Fibroblast of lung (primary cell): Measurements from ENCODE around the gene MAP7D2.

Experiments
- EZH2 ChIP-seq: IDR thresholded peaks from 2 replicates; pipeline ENCODE4 v1.5.1; 2012; ENCODE audit warnings: low read length, control low read depth, mild to moderate bottlenecking; ENCODE audit errors: missing control alignments
- TF ChIP-seq, protein P1 (sequence below), 2 donors: IDR thresholded peaks in 1 of 2; conservative IDR thresholded peaks in 1 of 2; 1 replicate in 1 of 2; 2 replicates in 1 of 2; pipeline ENCODE4 v1.5.1; 2011 to 2012; ENCODE audit warnings: low read length in 2 of 2, control low read depth in 1 of 2, inconsistent platforms in 1 of 2, low read depth in 1 of 2, mild to moderate bottlenecking in 1 of 2

DNA sequence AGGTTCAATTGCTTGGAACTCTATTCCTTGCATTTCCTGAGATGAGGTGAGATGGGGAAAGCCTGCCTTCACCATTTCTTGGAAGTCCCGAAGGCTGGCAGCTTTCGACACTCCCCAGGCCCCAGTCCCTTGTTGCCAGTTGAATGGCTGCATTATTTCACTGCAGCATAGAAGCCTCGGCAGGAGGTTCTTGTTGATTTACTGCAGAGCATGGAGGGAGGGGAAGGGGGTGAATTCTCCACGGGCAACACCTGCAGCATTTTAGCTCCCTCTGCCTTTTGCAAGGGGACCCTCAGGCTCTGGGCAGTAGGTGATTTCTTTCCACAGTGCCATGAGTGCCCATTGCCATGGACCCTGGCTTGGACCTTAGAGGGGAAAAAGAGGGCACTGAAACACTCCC is 115.1 kb downstream of the MAP7D2 start:
- TF ChIP-seq, protein P1, sequence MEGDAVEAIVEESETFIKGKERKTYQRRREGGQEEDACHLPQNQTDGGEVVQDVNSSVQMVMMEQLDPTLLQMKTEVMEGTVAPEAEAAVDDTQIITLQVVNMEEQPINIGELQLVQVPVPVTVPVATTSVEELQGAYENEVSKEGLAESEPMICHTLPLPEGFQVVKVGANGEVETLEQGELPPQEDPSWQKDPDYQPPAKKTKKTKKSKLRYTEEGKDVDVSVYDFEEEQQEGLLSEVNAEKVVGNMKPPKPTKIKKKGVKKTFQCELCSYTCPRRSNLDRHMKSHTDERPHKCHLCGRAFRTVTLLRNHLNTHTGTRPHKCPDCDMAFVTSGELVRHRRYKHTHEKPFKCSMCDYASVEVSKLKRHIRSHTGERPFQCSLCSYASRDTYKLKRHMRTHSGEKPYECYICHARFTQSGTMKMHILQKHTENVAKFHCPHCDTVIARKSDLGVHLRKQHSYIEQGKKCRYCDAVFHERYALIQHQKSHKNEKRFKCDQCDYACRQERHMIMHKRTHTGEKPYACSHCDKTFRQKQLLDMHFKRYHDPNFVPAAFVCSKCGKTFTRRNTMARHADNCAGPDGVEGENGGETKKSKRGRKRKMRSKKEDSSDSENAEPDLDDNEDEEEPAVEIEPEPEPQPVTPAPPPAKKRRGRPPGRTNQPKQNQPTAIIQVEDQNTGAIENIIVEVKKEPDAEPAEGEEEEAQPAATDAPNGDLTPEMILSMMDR (conservative IDR thresholded peaks at IDR 0.05 in 1 of 2, IDR thresholded peaks at IDR 0.05 in 1 of 2; ENCODE audit: low read depth in 1 of 2, low read length in 2 of 2), result no peak
- TF ChIP-seq EZH2, result no peak
